GM21367 (cell line): Measurements from ENCODE around the gene C11orf98.
A peak's percentile ranks its signal among the peaks of the same experiment; 100 is the strongest.
"Not testable (repeated sequence)": the region's sequence is repeated elsewhere in the genome, so short reads cannot be mapped to it uniquely, and the experiment has no call there.

ENCODE experiments used
- ATAC-seq: cut with Tn5 transposase; IDR thresholded peaks from one replicate; pipeline ENCODE4 v1.9.1; 2021; ENCODE audit not compliant: unreplicated experiment

The C11orf98 gene

DNA sequence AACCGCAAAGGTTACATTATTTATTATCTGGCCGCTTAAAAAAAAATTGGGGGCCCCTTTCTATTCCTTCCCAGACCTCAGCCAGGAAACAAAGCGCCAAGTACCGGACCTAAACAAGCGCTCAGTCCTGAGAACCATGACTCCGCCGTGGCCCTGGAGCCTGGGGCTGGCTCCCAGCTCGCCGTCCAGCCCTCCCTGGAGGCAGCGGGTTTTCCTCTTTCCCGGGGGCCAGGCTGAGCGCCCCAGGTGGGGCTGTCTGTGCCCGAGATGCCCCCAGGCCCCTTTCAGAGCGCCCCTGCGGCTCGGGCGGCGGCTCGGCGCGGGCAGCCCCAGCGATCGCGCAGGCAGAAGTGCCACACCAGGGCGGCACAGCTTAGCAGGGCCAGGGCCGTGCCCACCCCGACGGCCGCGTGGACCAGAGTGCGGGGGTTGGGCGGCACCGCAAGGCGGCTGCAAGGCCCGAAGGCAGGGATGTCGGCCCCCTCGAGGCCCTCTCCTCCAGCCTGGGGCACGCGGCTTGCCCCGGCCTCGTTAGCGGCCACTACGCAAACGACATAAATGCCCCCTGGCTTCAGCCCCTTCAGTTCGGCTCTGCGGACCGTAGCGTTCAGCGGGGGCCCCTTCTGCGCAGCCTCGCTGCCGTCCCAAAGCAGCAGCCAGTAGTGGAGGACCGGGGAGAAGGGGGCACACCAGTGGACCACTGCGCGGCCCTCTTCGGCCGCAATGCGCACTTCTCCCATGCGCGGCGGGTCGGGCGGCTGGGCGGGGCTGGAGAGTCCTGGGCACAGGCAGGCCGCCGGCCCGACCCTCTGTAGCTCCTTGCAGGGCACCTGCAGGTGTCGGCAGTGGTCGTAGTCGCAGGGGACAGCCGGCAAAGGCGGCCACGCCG is 22.7 kb upstream of the C11orf98 start:
- ATAC-seq: no peak

DNA sequence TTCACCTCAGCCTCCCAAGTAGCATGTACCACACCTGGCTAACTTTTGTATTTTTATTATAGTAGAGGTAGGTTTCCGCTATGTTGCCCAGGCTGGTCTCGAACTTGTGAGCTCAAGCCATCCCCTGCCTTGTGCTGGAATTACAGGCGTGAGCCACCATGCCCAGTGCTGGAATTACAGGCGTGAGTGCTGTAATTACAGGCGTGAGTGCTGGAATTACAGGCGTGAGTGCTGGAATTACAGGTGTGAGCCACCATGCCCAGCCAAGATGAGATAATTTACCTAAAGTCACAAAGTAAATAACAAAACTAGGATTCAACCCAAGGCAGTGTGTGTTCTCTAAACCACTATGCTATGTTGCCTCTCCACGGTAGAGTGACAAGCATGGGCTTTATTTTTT is 17.5 kb upstream of the C11orf98 start:
- no peak for ATAC-seq

DNA sequence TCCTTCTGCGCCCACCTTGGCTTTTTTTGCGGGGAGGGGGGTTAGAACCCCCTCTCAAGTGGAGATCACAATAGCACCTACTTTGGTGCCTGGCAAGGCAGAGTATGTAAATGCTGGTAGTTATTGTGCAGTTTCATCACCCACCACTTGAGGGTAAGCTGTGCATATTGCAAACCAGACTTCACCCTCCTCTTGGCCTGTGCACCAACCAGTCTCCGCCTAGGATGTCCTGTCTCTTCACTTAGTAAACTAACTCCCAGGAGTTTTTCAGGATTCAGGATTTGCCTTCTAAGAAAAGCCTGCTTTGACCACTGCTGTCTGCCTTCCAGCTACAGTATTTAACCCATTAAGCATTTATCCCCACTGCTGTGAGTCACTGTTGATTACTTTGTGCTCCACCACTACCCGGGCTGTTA is 15.8 kb upstream of the C11orf98 start:
- no peak for ATAC-seq

DNA sequence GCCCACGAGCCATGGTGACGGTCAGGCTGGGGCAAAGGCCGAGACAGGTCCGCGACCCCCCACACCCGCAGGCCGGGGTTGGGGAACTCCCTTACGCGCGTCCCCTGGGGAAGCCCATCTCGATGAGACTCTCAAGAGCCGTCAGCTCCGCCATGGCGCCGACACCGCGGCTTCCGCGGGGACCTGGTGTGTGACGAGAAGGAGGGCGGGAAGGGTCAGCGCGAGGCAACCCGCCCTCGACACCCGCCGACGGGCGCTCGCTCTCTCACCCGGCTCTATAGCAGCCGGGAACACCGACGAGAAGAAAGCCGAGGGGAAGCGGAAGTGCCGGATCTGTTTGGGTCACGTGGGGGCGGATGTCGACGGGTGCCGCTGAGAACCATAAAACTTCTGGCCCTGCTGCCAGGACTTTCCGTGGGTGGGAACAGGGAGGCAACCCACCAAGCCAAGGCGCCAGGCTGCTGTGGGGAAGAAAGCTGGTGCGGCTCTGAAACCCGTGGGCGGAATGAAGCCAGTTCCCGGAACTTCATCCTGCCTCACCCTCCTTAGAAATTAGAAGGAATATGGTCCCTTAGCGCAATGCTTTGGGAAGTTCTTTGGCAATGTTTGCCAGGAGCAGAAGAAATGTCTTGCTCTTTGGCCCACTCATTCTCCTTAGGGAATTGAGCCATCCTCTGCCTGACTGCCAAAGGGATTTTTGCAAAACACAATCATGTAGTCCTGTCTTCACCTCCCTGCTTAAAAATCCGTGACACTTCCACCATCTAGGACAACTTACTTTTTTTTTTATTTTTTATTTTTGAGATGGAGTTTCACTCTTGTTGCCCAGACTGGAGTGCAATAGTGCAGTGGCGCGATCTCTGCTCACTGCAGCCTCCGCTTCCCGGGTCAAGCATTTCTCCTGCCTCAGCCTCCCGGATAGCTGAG is 14.0 kb upstream of the C11orf98 start, which contains the start of gene UBXN1:
TSS of gene UBXN1 (minus strand) at position 304 of the 927 bp plus-strand sequence. CDS start at position 154, 150 bp downstream.
- ATAC-seq: peak; percentile 64

DNA sequence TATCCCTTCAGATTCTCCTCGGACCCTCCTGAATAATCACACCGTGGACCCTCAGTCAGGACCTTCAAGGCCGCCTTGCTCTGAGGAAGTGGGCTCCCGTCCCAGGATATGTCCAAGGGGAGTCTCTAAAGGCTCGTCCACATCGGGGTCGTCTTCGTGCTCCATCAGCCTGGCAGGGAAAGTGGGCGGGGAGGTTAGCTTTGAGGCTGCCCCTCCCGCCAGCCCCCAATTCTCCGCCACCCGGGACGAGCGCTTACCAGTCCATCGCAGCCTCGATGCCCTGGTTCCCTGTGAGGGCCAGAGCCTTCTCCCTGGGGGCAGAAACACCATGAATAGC is 13.4 kb upstream of the C11orf98 start:
- no peak for ATAC-seq

DNA sequence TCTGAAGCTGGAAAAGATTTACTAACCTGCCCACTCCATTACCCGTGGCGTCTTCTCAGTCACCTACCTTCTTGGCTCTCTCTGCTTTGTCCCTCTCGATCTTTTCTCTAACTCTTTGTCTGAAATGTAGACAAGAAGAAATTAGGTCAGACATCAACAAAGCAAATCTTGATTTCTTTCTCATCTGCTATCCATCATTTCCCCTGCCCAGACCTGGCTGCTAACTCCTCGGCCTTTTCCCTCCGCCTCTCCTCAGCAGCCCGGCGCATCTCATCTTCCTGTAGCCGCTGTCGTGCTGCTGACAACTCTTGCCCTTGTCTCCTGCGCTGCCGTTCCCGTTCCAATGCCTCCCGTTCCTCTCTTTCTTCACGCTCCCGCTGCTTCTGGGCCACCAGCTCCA is 12.7 kb upstream of the C11orf98 start:
- no peak for ATAC-seq

DNA sequence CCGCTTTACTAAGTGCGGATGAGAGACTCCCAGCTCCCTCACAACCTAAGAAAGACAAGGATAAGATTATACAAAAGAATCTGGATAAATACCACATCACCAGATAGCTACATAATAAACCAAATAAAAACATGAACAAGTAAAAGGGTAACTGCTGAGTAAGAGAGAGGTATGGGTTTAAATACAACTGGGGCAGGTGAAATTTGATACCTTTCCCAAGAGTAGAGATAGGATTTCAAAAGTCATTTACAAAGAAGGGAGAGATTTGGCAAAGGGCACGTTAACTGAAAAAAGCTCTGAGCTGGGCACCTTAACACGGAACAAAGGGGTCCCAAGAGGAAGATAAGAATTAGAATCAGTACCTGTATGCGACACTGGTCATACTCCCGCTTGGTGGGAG is 12.1 kb upstream of the C11orf98 start:
- ATAC-seq: no peak

DNA sequence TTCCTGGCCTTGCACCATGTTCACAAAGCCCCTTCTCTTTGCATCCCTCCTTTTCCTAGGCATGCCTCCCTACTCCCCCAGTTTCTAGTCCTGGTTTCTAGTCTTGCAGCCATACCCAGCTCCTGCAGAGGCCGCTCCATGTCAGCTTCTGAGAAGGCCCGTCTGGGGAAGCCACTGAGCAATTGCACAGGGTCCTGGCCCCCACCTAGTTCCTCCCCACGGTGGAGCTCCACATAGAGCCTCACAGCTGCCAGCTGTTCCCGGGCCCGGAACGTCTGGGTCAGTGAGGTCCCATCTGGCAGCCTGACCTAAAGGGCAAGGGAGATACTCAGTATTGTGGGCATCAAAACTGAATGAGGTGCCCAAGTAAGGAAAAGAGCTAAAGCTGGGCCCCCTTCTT is 11.7 kb upstream of the C11orf98 start:
- no peak for ATAC-seq

DNA sequence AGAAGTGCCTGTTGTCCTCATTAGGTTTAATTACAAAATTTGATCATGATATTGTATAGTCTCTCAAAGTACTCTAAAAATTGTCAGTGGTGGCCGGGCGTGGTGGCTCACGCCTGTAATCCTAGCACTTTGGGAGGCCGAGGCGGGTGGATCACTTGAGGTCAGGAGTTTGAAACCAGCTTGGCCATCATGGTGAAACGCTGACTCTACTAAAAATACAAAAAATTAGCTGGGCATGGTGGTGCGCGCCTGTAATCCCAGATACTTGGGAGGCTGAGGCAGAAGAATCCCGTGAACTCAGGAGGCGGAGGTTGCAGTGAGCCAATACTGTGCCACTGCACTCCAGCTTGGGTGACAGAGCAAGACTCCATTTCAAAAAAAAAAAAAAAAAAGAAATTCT is 10.4 kb upstream of the C11orf98 start:
- ATAC-seq: not testable (repeated sequence)

DNA sequence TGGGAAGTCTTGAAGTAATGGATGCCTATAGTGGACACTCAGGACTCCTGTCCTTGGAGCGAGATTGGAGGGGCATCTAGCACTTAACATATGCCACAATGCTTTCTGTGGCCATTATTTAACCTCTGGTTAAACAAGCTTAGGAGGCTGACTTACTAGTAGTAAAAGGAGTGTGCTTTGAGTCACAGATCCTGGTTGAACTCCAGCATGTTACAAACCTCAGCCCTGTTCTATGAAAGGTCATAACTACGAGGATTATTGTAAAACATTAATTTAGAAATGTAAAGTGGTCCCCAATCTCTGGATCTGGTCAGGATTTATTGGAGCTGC is 8.2 kb upstream of the C11orf98 start:
- no peak for ATAC-seq

DNA sequence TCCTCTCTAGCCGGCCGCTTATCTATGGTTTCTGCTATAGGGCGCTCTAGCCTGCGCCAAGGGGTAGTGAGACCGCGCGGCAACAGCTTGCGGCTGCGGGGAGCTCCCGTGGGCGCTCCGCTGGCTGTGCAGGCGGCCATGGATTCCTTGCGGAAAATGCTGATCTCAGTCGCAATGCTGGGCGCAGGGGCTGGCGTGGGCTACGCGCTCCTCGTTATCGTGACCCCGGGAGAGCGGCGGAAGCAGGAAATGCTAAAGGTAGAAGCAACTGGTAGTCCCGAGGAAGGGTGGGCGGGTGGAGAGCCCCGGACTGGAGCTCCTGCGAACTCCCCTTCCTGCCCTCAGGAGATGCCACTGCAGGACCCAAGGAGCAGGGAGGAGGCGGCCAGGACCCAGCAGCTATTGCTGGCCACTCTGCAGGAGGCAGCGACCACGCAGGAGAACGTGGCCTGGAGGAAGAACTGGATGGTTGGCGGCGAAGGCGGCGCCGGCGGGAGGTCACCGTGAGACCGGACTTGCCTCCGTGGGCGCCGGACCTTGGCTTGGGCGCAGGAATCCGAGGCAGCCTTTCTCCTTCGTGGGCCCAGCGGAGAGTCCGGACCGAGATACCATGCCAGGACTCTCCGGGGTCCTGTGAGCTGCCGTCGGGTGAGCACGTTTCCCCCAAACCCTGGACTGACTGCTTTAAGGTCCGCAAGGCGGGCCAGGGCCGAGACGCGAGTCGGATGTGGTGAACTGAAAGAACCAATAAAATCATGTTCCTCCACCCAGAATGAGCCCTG is 6.8 kb upstream of the C11orf98 start, which contains the start of the genes LBHD1 and UQCC3:
TSS of gene LBHD1 (minus strand) at position 660 of the 782 bp plus-strand sequence. CDS start 2,236 bp downstream, outside the sequence.
TSS of gene UQCC3 (plus strand) at position 66 of the 782 bp plus-strand sequence. CDS start at position 139, 73 bp downstream.
- ATAC-seq: peak; percentile 39

DNA sequence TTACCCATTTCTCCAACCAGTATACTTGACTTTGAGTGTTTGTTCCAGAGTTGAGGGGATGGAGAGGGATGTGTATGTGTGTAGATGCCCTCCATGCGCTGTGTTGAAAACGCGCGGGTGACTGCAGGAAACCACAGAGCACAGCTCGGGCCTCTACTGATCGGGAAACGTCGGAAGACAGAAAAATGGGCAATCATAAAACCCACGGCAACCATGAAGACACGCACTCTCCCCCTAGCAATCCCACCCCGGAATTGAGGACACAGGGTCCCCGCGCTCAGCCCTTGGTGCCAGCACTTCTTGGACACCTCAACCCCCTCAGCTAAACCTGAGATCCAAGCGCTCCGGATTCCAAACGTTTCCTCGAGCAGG is 6.2 kb upstream of the C11orf98 start:
- no peak for ATAC-seq

DNA sequence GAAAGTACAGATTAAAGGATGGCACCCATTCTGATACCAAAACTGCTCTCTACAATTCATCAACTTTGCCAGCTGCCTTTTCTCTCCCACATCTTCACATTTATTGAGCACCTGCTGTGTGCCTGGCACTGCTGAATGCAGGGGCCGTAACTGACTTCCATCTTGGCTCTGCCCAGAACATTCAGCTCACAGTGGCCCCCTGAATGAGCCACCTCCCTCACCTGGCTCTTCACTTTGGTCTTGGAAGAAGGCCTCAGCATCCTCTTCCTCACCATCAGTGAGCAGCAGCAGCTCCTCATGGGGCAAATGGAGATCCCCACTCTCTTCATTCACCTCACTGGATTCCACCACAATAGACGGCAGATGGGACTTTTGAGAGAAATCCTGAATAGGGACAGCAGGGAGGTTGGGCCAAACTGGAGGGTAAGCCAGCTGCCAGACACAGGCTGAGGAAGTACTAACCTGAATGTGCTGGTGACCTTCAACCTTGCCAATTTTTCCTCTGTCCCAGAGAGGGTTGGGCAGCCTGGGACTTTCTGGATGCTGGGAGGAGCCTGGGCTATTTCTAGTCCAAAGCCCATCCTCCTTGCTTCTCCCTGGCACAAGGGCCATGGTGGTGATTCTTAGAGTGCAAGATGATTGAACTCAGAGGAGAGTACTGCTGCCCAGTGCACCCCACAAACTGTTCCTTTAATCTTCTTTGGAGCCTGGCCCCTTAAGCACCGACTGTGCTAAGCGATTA is 4.6 kb upstream of the C11orf98 start:
- no peak for ATAC-seq

DNA sequence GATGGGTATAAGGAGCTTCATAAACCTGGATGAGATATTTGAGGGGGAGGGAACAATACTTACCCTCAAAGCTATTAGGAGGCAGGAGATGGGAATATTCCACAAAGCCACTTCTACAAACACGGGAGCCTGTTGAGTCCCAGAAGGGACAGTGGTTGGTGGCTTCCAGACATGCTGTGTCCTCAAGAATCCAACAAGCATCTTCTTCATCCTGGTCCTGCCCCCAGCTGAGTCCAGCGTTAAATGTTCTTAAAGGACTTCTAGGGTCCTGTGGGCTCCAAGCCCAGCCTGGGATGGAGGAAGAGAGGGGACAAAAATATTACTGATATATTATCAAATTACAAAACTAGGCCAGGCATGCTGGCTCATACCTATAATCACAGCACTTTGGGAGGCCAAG is 2.5 kb upstream of the C11orf98 start:
- no peak for ATAC-seq

DNA sequence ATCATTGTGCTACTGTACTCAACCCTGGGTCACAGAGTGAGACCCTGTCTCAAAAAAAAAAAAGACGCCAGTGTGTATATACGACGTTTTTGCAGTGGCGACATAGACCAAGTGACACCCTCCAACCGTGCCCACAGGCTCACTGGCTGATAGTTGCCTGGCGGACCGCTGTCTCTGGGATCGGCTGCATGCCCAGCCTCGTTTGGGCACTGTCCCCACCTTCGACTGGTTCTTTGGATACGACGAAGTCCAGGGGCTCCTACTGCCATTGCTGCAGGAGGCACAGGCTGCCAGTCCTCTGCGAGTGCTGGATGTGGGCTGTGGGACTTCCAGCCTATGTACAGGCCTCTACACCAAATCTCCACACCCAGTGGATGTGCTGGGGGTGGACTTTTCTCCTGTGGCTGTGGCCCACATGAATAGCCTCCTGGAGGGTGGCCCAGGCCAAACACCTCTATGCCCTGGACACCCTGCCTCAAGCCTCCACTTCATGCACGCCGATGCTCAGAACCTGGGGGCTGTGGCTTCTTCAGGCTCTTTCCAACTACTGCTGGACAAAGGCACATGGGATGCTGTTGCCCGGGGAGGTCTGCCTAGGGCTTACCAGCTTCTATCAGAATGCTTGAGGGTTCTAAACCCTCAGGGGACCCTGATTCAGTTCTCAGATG is 1.4 kb upstream of the C11orf98 start:
- no peak for ATAC-seq

DNA sequence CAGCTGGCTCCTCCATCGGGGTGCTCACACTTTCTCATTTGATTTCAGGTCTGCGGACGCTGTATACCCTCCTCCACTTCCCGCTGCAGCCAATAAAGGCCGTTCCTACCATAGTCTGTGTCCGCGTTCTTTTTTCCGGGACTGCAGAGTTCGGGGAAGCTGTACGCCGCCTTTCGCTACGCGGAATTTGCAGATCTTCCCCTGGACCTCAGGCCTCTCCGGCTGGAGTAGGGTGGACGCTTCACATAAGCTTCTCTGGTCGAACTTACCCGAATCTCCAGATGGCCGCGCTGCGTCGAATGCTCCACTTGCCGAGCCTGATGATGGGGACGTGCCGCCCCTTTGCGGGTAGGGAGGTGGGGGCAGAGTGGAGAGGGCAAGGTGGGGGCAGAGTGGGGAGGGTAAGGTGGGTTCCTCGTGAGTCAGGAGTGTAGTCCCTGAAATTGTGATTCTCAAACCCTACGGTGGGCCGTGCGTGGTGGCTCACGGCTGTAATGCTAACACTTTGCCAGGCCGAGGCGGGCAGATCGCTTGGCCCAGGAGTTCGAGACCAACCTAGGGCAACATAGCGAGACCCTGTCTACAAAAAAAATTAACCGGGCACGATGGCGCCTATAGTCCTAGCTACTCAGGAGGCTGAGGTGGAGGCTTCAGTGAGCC is 719 bp upstream of the C11orf98 start:
- ATAC-seq: peak; percentile 16

DNA sequence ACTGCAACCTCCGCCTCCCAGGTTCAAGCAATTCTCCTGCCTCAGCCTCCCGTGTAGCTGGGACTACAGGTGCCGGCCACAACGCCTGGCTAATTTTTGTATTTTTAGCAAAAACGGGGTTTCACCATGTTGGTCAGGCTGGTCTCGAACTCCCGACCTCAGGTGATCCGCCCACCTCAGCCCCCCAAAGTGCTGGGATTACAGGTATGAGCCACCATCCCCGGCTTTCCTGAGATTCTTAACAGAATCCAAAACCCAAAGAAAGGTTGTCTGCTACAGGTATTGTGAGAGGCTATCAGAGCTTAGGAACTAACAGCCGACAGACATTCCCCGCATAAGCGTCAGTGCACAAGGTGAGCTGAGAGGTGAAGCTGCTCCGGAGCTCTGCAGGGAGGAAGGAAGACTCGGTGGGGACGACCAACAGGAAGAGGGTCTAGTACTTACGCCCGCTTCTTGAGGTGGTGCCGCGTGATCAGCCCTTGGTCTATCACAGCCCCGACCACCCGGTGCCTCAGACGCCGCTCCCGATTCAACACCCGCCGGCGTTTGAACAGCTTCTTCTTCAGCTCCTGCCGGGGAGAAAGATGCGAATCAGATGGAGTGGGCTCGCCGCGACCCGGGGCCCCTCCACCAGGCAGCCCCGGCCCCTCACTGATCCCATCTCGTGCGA is 470 bp downstream of the C11orf98 start:
- no peak for ATAC-seq

DNA sequence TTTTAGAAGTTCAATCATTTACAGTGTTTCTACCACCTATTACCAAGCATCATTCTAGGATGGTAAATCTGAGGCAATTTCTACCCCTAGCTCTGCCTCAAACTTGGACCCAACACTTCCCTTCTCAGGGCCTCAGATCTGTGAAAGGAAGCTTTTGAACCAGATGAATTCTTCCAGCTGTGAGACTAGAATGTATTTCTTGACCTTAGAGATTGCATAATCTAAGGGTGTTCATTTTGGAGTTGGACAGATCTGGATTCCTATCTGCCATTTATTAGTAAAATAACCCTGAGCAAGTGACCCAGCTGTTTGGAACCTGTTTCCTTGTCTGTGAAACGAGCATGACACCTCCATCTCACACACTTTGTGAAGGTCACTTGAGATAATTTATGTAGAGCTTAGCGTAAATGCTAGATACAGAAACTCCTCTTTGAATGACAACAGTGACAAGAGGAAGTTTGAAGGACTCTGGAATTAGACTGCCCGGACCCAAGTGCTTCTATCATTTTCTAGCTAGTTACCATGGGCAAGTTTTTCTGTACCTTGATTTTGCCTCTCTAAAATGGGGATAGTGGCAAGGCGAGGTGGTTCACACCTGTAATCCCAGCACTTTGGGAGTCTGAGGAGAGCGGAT is 8.1 kb downstream of the C11orf98 start:
- no peak for ATAC-seq
